Activated CD8-positive, alpha-beta memory T cell treated with anti-CD3 and anti-CD28 coated beads, Interleukin-2, amount 50 U/mL, for 1 hour (primary cell): ENCODE data around the gene OR2T3.
"Not testable (repeated sequence)": the region's sequence is repeated elsewhere in the genome, so short reads cannot be mapped to it uniquely, and the experiment has no call there.

Experiments
- DNase-seq: peaks from one replicate; pipeline ENCODE4 v3.0.0-alpha.2; 2020; ENCODE audit errors: extremely low read depth

The OR2T3 gene, protein sequence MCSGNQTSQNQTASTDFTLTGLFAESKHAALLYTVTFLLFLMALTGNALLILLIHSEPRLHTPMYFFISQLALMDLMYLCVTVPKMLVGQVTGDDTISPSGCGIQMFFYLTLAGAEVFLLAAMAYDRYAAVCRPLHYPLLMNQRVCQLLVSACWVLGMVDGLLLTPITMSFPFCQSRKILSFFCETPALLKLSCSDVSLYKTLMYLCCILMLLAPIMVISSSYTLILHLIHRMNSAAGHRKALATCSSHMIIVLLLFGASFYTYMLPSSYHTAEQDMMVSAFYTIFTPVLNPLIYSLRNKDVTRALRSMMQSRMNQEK

DNA sequence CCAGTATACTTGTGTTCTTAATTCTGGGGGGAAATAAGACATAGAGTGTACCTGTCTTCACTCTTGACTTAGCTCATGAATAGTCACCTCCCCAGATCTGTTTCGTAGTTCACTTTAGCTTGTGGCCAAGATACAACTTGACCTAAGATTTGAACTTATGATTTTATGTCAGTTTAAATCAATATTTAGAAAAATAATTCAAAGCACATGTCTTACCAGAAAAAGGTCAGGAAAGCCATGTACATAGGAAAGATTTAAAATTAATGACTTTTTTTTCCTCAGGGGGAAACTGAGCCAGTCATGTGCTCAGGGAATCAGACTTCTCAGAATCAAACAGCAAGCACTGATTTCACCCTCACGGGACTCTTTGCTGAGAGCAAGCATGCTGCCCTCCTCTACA lies at the start of gene OR2T3:
Gene OR2T3 (plus strand): TSS at position 301 of the 400 bp plus-strand sequence. CDS start 0 bp downstream, at position 301.
- DNase-seq: not testable (repeated sequence)

DNA sequence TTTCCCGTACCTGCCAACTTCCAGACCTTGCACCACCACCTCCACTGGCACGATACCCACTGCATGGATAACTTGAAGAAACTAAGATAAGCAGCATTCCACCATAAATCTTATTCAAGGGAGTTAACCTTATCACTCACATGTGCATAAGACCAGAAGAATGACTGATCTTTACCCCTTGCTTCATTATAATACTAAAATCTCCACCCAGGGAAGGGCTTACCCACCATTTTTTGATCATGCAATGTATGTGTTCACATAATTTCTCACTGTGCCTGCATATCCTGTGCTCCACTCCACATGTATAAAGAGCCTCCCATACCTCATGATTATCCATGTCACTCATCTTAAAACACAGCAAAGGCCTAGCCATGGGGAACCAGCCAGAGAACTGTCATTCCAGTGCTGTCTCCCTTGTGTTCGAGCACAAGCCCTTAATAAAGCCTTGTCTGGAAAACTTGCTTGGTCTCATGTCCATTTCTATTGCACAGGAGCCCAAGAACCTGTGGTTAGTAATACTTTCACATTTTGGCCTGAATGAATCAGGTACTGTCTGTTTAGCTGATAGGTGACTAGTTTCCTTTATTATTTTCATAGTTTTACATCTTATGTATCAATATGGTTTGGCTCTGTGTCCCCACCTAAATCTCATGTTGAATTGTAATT lies 45.5 kb upstream of the OR2T3 start:
- DNase-seq: not testable (repeated sequence)

DNA sequence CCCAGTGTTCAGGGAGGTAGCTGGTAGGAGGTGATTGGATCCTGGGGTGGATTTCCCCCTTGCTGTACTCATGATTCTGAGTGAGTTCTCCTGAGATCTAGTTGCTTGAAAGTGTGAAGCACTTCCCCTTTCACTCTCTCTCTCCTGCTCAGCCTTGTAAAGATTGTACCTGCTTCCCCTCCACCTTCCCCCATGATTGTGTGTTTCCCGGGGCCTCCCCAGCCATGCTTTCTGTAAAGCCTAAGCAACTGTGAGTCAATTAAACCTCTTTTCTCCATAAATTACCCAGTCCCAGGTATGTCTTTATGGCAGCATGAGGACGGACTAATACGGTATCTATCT lies 45.0 kb upstream of the OR2T3 start:
- DNase-seq: not testable (repeated sequence)

DNA sequence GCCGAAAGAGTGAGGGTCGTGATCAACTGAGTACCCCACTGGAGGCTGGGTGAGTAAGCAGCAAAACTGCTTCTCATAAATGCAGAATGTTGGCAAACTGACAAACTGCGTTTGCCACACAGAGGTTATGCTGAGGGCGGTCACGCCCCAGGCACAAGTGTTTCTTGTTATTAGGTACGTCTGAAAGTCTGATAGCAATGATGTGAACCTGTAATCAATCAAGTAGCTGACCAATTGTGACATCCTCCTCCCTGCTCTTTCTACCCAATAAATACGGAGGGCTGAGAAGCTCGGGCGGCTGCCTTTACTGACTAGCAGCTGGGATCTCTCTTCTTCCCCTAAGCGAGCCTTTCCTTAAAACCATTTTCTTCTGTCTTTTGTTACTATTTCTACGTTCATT lies 41.5 kb upstream of the OR2T3 start:
- DNase-seq: not testable (repeated sequence)

DNA sequence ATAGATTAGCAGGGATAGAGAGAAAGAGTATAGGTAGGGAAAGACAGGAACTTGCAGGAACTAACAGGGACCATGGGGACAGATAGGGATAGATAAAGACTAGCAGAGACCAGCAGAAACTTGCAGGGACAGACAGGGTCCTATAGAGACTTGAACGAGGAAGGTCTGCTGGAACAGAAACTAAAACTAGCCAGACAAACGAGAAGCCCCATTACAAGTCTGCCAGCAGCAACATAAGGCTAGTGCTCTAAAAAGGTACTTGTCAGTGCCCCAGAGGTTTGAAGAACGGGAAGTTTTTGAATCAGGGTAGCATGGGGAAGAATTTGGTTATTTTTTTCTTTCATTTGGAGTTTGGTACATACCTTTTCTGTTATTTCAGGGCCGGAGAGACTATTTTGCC lies 41.0 kb upstream of the OR2T3 start:
- DNase-seq: not testable (repeated sequence)

DNA sequence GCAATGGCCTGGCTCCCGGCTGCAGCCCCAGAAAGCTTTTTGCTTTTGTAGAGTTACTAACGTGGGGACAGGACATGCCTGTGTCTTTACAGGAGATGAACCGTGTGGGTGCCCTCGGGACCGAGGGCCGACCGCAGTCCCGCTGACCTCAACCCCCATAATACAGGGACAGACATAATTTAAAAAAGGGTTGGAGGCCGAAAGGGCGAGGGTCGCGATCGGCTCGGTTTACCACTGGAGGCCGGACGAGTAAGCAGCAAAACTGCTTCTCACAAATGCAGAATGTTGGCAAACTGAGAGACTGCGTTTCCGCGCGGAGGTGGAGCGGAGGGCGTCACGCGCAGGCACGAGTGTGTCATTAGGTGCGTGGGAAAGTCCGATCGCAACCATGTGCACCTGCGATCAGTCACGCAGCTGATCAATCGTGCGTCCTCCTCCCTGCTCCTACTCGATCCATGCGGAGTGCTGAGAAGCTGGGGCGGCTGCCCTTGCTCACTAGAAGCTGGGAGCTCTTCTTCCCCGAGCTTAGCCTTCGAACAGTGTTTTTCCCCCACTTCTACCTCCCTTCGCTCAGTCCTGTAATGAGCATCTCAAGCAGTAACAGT lies 39.2 kb upstream of the OR2T3 start:
- DNase-seq: not testable (repeated sequence)

DNA sequence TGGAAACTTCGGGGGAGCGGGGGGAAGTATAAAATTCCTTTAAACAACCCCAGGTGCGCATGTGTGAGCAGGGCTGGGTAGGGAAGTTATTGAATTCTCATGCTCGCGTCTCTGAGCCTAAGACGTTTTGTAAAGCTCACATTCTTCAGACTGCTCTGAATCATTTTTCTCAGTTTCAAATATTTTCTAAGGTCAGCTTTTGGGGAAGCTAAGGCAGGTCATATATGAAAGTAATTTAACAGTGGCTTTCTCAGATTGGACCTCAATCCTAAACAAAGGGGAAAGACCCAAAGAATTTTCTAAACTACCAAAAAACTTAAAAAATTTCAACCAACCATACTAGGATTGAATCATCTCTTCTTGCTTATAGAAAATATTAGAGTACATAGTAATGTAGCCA lies 38.2 kb upstream of the OR2T3 start:
- DNase-seq: not testable (repeated sequence)

DNA sequence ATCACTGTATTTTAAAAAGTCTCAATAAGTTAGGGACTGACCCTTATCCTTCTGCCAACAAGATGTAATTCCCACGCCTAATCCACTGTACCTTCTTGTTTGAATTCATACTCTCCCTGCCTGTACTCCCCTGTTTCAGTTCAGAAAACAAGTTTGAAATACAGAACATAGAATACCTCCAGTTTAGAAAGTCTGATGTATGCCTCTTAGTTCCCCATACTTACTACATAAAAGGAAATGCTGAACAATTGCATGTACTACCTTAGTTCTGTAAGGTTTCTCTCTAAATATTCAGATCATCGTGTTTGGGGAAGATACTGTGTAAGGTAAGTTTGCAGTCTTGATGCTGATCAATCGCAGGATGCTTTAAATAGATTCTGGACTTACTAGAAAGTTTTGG lies 36.8 kb upstream of the OR2T3 start:
- DNase-seq: not testable (repeated sequence)

DNA sequence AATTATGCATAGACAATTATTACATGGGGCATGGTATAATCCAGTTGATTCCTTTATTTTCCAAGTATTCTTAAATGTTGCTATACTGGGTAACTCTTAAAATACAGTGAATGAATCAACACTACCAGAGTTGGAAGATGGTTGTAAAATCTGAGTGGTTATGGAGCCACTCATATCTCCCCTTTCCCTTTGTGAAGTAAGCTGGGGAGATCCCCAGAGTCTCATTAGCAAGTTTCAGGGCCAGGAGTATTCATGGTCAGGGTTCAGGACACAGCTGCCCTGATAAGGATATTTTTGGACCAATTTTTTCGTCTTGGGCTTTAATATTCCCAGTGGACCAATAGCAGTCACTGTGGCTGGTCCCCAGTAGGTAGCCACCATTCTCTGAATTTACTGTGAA lies 34.5 kb upstream of the OR2T3 start:
- DNase-seq: not testable (repeated sequence)

DNA sequence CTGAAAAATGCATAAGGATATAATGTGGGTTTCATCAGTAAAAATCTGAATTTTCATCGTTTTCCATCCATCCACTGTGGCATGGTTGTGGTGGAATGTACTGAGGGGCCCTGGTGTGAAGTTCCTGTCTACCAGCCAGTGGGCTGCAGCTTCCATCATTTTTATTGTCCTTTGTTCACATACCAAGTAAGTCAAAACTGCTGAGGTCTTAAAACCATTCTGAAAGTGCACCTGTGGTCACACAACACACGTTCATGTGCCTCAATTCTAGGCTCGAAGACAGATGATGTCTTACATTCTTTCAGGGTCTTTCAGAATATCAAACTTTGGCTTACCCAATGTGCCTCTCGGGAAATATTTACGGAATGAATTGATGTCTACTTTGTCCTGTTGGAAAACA lies 33.9 kb upstream of the OR2T3 start:
- DNase-seq: not testable (repeated sequence)

DNA sequence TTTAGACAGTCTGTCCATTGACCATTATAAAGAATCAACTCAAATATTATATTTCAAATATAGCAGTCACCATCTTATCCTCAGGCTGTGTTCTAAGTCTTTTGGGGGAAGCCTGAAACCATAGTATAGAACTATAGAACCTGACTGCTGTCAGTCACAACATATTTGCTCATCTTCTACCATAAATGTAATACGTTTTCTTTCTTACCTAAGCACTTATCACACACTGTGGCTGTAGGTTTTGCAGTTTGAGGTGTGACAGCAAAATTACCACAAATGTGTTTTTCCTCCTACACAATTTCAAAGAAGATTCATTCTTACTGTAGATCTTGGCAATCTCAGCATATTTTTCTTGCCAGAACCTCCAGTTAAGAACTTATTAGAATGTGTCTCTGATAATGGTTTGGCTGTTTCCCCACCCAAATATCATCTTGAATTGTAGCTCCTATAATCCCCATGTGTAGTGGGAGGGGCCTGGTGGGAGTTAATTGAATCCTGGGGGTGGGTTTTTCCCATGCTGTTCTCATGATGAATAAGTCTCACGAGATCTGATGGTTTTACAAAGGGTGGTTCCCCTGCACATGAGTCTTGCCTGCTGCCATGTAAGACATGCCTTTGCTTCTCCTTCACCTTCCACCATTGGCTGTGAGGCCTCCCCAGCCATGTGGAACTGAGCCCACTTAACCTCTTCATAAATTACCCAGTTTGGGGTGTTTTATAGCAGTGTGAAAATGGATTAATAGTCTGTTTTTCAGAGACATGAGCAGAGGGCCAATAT lies 30.5 kb upstream of the OR2T3 start:
- not testable (repeated sequence) for DNase-seq

DNA sequence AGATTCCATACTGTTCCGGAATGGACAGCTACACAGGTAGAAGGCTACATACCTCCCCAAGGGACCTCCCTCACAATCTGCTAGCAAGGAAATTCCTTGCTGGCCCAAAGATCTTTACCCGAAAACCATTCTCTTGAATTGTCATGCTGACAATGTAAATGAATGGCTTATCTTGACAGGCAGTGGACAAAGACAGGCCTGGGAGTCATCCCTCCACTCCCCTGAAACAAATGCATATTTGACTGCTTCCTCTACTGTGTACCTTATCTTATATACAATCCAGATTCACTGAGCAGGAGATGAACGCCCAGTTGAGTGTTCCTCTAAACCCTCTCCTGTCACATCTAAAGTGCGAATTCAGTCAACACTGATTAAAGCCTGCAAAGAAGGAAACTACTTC lies 28.5 kb upstream of the OR2T3 start:
- DNase-seq: not testable (repeated sequence)

DNA sequence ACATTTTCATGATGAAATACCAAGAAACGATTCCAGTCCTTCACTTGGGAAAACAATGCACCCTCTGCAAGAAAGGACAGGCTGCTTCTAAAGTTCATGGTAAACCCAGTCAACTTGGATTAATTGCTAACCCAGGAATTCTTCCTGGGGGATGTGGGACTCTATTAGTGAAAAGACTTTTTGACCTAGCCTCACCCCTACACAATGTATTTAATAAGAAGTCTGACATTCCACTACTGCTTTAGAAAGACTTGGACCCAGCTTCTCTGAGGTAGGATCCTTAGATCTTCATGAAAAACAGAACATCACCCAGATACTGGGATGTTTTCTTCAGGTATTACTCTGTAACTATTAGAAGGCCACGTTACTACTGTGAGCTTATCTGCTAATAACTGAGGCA lies 27.8 kb upstream of the OR2T3 start, which contains the start of gene OR2T2:
Gene OR2T2 (plus strand): TSS at position 239 of the 400 bp plus-strand sequence. CDS start 7,161 bp downstream, outside the sequence.
- not testable (repeated sequence) for DNase-seq

DNA sequence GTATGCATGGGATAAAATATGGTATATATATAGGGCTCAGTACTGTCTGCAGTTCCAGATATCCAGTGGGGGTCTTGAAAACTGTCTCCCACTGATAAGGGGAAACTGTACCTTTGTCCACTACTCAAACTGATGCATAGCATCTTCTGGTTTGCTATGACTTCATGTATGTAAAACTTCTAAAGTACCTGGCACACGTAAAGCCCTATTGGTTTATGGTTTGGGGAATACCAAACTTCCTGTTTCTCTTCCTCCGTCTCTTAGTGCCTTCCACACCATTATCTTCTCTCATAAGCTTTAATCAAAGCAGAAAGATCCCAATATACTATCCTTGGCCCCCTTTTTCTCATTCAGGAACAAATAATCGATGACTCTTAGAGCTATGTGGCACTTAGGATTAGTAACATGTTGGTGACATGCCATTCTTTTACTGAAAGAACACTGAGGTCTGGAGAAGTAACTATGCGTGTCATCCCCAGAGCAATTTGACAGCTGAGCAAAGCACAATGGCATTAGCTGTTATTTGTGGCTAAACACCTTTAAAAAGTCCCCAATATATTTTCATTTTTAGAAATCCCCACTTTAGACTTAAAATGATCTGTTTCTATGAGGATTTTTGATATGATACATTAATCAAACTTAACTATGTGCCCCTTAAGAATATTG lies 24.6 kb upstream of the OR2T3 start:
- DNase-seq: not testable (repeated sequence)

DNA sequence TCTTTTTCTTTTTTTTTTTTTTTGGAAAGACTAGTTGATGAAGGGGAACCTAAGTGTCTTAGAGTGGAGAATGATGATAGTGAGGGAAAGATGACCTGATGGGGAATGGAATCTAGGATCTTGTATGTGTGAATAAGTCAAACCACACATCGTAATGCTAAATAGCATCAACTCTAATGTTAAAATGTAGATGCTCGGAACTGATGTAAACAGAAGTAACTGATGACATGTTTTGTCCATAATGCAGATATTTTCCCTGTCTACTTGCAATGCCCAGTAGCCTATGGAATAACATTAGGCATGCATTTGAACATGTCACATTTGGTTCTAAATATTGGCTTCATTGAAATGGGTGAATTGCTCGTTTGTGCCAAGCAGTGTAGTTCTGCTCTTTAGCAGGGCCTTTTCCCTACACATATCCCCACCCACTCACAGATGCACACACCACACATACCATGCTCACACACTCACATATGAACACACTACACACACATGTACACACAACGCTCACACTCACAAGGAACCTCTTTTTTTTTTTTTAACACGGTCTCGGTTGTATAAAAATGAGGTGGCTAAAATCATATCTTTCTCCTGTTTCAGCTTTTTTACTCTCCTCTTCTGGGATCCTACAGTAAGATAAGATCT lies 23.2 kb upstream of the OR2T3 start:
- DNase-seq: not testable (repeated sequence)

DNA sequence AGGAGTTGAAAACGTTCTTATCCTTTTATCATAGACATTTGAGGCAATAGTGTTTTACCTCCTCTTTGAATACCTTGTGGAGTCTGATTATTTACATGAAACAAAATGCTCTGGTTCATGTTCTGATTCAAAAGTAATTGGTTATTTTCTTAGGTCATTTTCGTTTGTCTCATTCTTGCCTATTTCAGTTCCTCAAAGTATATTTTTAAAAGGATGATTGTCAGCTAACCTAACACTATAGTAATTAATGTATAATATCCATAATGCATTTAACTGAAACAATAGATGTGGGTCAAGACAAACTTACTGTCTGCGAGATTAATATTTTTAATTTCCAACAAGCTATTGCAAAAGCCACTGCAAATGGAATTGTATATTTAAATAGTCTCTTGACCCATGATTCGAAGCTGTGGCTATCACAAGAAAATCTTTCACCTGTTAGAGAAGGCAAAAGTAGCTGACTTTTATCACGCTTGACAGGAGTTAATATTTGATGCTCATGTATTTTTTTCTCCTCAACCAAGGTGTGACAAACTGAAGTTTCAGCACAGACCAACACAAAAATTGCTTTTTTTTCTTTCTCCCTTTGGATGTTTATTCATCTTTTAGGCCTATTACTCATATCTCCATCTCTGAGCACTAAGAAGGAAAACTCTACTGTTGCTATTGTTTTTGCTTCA lies 22.5 kb upstream of the OR2T3 start:
- DNase-seq: not testable (repeated sequence)

DNA sequence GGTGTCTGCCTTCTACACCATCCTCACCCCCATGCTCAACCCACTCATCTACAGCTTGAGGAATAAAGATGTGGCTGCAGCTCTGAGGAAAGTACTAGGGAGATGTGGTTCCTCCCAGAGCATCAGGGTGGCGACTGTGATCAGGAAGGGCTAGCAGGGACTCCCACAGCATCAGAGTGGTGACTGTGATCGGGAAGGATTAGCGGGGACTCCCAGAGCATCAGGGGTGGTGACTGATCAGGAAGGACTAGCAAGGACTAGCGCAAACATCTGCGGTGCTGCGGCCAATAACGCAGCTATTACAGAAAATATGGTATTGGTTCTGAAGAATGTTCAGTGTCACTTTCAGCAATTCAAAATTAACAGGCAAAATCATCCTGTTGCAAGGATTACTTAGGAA lies 19.5 kb upstream of the OR2T3 start:
- DNase-seq: not testable (repeated sequence)

DNA sequence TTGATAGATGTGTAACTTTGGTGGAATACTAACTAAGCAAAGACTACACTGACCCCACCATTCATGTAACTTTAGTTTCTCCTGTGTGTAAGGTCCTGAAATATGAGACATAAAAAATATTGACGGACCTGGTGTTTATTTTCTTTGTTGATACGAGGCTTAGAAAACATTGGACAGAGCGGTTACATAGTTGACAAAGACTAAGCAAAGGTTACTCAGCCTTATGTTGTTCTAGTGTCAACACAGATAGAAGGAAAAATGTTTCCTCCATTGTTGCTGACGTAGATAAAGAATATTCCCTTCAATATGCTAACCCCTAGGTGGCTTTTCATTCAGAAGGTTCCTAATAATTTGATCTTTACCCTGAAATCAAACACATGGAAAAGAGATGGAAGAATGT lies 18.1 kb upstream of the OR2T3 start:
- DNase-seq: not testable (repeated sequence)

DNA sequence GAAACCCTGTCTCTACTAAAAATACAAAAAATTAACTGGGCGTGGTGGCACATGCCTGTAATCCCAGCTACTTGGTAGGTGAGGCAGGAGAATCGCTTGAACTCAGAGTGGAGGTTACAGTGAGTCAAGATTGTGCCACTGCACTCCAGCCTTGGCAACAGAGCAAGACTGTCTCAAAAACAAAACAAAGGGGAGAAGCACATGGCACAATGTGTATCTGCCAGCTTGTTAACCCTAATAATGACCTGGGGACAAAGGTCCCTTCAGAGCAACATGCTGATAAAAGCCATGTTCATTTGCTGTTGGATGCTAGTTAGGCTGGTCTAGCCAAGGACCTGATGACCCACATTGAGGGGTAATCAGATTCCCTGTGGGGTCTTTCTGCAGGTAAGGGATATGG lies 16.5 kb upstream of the OR2T3 start:
- DNase-seq: not testable (repeated sequence)

DNA sequence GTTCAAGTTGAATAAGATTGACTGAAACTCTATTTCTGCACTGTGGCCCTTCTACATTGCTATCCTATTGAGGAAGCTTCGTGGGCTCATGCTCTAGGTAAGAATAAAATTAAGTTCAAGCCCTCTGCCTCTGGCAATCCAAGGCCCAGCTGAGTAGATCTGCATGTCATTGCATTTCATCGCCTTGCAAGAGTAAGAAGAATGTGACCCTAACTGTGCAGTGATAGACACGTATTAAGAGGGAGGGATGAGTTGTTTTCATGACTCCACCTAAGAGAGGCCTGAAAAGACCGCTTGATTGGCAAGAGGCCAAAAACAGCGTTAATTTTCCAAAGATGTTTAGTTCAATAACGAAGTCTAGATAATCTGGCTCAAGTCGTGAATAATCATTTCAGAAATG lies 14.0 kb upstream of the OR2T3 start:
- not testable (repeated sequence) for DNase-seq
